ENCODE data around the gene KCNIP3. TPM values are rescaled to one million over a fixed set of nuclear protein-coding genes. Genes with fewer than 3 reads are reported as not detected.
A peak's percentile ranks its signal among the peaks of the same experiment; 100 is the strongest.

KCNIP3 gene
- total and polyA plus RNA-seq, 12 donors = 2.1 to 8.0 (median 3.9) TPM

- Histone ChIP-seq H3K4me1 (no peaks in the 10 kb centered on the region), H3K36me3 (peaks cover 0 to 13% (median 0%) of the 10 kb centered on the region in 9 donors), H3K27me3 (no peaks in the 10 kb centered on the region), H3K27ac (no peak overlapping the region), H3K4me3 (no peak overlapping the region), H3K9me3 (peaks cover 0 to 17% (median 0%) of the 10 kb centered on the region in 11 donors)
- TF ChIP-seq, protein P1, sequence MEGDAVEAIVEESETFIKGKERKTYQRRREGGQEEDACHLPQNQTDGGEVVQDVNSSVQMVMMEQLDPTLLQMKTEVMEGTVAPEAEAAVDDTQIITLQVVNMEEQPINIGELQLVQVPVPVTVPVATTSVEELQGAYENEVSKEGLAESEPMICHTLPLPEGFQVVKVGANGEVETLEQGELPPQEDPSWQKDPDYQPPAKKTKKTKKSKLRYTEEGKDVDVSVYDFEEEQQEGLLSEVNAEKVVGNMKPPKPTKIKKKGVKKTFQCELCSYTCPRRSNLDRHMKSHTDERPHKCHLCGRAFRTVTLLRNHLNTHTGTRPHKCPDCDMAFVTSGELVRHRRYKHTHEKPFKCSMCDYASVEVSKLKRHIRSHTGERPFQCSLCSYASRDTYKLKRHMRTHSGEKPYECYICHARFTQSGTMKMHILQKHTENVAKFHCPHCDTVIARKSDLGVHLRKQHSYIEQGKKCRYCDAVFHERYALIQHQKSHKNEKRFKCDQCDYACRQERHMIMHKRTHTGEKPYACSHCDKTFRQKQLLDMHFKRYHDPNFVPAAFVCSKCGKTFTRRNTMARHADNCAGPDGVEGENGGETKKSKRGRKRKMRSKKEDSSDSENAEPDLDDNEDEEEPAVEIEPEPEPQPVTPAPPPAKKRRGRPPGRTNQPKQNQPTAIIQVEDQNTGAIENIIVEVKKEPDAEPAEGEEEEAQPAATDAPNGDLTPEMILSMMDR (IDR thresholded peaks at IDR 0.05) = no peak
- intact Hi-C loops (cut with DNase I) = no loop called here
- ATAC-seq = peak in 2 of 8 donors; percentile 28 to 38
- no peak for DNase-seq
- WGBS, 2 donors = 90 to 91% methylated on average over 11 of the region's 11 CpGs
Measured at GRCh38 chr2:95374451-95374920, 77.3 kb downstream of the KCNIP3 start.

DNA sequence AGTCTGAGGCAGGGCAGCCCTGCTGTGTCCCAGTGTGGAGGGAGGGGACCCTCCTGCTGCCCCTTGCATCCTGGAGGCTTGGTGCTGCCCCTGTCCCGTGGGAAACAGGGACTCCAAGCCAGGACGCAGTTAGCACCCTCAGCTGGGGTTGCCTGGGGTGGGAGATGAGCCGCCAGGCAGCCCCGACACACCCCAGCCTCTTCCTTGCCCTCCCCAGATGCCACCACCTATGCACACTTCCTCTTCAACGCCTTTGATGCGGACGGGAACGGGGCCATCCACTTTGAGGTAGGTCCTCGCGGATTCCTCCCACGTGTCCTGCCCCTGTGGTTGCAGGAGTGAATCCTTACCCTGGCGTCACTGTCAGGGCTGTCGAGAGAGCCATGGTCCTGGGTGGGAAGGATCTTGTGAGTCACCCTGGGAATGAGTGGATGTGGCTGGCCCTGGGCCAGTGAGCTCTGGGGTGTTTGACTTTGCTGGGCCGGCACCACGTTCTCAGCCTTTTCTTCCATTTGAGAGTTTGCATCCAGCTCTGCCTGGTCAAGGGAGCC is 77.8 kb downstream of the KCNIP3 start:
- no peak overlapping the region for H3K27ac ChIP-seq
- TF ChIP-seq, protein P1 (IDR thresholded peaks at IDR 0.05) = no peak
- H3K36me3 ChIP-seq = peaks cover 0 to 13% (median 0%) of the 10 kb centered on the region in 9 donors
- H3K27me3 ChIP-seq = no peaks in the 10 kb centered on the region
- H3K4me3 ChIP-seq = no peak overlapping the region
- ATAC-seq (peak in 1 of 8 donors; percentile 18), DNase-seq (no peak)
- intact Hi-C loops (cut with DNase I) = no loop called here
- WGBS, 2 donors = 74 to 75% methylated on average over 15 of the region's 15 CpGs
- no peaks in the 10 kb centered on the region for H3K4me1 ChIP-seq
- H3K9me3 ChIP-seq = peaks cover 0 to 11% (median 0%) of the 10 kb centered on the region in 11 donors

DNA sequence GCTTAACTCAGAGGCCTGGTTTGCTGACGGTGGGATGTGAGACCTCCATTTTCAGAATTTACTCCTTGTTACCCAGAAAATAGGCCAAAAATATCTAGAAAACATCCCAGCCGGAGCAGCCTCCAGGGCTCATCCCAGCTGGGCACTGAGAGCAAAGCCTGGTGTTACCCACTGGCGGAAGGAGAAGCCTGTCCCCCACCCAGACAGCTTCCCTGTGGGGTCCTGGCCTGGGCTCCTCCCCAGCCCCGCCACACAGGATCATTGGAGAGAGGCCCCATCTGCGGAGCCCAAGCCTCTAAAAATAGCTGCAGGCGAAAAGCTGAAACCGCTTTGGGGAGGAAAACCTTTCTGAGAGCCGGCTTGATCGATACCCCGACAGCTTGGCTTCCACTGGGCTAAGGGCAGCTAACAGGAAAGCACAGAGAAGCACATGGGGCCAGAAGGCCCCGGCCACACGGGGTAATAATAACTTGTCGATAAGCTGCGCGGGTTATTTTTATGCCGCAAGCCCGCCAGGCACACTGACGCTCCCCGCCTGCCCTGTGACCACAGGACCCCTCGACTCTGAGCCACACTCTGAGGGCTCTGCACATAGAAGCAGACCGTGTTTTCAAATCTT is 78.5 kb downstream of the KCNIP3 start:
- TF ChIP-seq, protein P1 (IDR thresholded peaks at IDR 0.05) = no peak
- peaks cover 0 to 5% (median 0%) of the 10 kb centered on the region in 11 donors for H3K9me3 ChIP-seq
- H3K27ac ChIP-seq = no peak overlapping the region
- DNase-seq (no peak), ATAC-seq (peak in 2 of 8 donors; percentile 28 to 34)
- no peaks in the 10 kb centered on the region for H3K4me1 ChIP-seq
- no peaks in the 10 kb centered on the region for H3K27me3 ChIP-seq
- intact Hi-C loops (cut with DNase I) = no loop called here
- H3K36me3 ChIP-seq = peaks cover 0 to 13% (median 0%) of the 10 kb centered on the region in 9 donors
- H3K4me3 ChIP-seq = no peak overlapping the region
- 69 to 76% methylated on average over 21 of the region's 21 CpGs for WGBS, 2 donors

DNA sequence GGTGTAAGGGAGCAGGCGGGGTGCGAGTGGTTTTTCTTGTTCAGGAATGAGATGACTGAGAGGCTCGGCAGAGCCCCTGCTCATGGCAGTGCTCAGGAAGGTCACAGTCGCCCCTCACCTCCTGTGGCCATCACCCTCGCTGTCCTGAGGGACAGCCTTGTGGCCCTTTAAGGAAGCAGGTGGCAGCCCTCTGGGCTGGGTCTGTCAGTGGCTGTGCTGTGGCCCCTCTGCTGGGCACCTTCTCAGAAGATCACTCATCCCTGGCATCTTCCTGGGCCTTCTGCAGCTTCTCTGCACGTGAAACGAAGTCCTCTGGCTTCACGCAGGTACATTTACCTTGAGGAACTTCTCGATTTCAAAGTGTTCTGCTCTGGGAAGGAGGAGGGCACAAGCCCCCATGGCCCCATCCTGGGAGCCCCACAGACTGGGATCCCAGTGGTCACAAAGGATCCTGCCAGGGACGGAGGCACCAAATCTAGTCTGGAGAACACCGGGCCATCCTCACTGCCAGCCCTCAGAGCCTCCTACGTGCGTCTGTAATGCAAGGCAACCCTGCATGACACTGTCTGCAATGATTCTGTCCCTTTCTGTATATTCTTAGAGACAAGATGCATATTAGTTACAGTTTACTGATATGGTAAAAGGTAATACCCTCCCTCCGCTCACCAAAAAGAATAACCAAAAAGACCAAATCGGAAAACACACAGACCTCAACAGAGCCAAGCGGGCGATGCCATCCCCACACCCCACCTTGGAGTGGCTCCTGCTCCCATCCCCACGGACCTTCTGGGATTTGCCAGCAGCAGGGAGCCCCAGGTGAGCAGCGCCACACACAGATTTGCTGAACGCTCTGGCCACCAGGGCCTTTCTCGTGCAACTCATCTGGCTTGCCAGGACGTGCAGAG is 79.4 kb downstream of the KCNIP3 start:
- TF ChIP-seq, protein P1 (IDR thresholded peaks at IDR 0.05) = no peak
- intact Hi-C loops (cut with DNase I) = no loop called here
- no peaks in the 10 kb centered on the region for H3K27me3 ChIP-seq
- H3K27ac ChIP-seq = no peak overlapping the region
- H3K4me1 ChIP-seq = no peaks in the 10 kb centered on the region
- H3K36me3 ChIP-seq = peaks cover 0 to 13% (median 0%) of the 10 kb centered on the region in 9 donors
- ATAC-seq = no peak
- 88% methylated on average over 22 of the region's 22 CpGs for WGBS, 2 donors
- DNase-seq = no peak
- no peaks in the 10 kb centered on the region for H3K9me3 ChIP-seq
- H3K4me3 ChIP-seq = no peak overlapping the region
